H1 (cell line): ENCODE measurements around the gene SPATA19.

Experiments
- EP300 ChIP-seq, 2 experiments: IDR thresholded peaks; 1 replicate in 1 of 2; 2 replicates in 1 of 2; pipeline ENCODE4 v1.6.1; 2011 to 2012; ENCODE audit warnings: low read depth in 2 of 2, low read length in 2 of 2, mild to moderate bottlenecking in 2 of 2, borderline replicate concordance in 1 of 2, inconsistent platforms in 1 of 2, moderate library complexity in 1 of 2
- EZH2 ChIP-seq: fragments of 200-600 bp; sonication (generic); IDR thresholded peaks from 2 replicates; pipeline ENCODE4 v1.7.1; 2012; ENCODE audit warnings: low read depth, mild to moderate bottlenecking, moderate library complexity, low read length, inconsistent platforms; ENCODE audit not compliant: severe bottlenecking
- GABPA ChIP-seq: IDR thresholded peaks from 2 replicates; pipeline ENCODE4 v1.6.1; 2011; ENCODE audit warnings: mild to moderate bottlenecking, low read length, moderate library complexity, borderline replicate concordance; ENCODE audit not compliant: insufficient read depth
- JUND ChIP-seq: IDR thresholded peaks from 2 replicates; pipeline ENCODE4 v1.6.1; 2011; ENCODE audit warnings: mild to moderate bottlenecking, improper control_type of control experiment, low read length
- PHF8 ChIP-seq: fragments of 200-600 bp; sonication (generic); conservative IDR thresholded peaks from 2 replicates; pipeline ENCODE4 v1.7.1; 2012; ENCODE audit warnings: low read depth, mild to moderate bottlenecking, inconsistent platforms, low read length, moderate library complexity
- POLR2A ChIP-seq, 2 experiments: IDR thresholded peaks; 1 replicate in 1 of 2; 2 replicates in 1 of 2; pipeline ENCODE4 v1.6.1; 2011; ENCODE audit warnings: low read depth in 2 of 2, low read length in 2 of 2, mild to moderate bottlenecking in 2 of 2; ENCODE audit errors: control extremely low read depth in 1 of 2
- RAD21 ChIP-seq, 2 experiments: IDR thresholded peaks in 1 of 2; conservative IDR thresholded peaks in 1 of 2; 2 replicates each; pipeline ENCODE4 v1.6.1; 2011; ENCODE audit warnings: low read depth in 2 of 2, low read length in 2 of 2, improper control_type of control experiment in 1 of 2, inconsistent platforms in 1 of 2, mild to moderate bottlenecking in 1 of 2, moderate library complexity in 1 of 2
- TF ChIP-seq, protein P1 (sequence below): IDR thresholded peaks from 2 replicates; pipeline ENCODE4 v1.6.1; 2012; ENCODE audit warnings: inconsistent platforms
- TF ChIP-seq, protein P2 (sequence below), 3 experiments: IDR thresholded peaks; 1 replicate in 2 of 3; 2 replicates in 1 of 3; pipeline versions ENCODE4 v1.5.1 to v1.6.1; 2011; ENCODE audit warnings: low read length in 3 of 3, mild to moderate bottlenecking in 3 of 3, inconsistent platforms in 2 of 3, low read depth in 1 of 3, moderate library complexity in 1 of 3; ENCODE audit not compliant: insufficient read depth in 1 of 3; ENCODE audit errors: control extremely low read depth in 1 of 3
- TF ChIP-seq, protein P3 (sequence below): IDR thresholded peaks from 2 replicates; pipeline ENCODE4 v1.6.1; 2011; ENCODE audit warnings: low read length, improper control_type of control experiment

DNA sequence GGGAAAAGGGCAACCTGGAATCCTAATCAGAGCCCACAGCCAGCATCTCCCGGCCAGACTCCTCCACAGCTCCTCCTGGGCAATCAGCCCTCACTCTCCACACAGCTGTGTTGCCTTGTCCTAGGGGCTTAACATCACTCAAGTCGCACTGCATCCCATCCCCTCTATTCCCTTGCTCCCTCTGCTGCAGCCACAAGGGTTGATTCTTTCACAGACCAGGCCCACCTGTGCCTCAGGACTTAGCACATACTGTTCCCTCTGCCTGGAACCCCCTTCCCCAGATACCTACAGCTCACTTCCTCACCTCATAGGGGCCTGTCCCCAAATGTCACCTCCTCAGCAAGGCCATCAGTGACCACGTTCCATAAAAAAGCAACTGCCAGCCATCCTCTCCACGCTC is 18.4 kb downstream of the SPATA19 start:
- TF ChIP-seq, protein P1, sequence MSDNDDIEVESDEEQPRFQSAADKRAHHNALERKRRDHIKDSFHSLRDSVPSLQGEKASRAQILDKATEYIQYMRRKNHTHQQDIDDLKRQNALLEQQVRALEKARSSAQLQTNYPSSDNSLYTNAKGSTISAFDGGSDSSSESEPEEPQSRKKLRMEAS = no peak
- TF ChIP-seq JUND = no peak
- TF ChIP-seq POLR2A (IDR thresholded peaks at IDR 0.05; ENCODE audit: control extremely low read depth in 1 of 2, low read depth in 2 of 2, low read length in 2 of 2) = no peak
- TF ChIP-seq, protein P2, sequence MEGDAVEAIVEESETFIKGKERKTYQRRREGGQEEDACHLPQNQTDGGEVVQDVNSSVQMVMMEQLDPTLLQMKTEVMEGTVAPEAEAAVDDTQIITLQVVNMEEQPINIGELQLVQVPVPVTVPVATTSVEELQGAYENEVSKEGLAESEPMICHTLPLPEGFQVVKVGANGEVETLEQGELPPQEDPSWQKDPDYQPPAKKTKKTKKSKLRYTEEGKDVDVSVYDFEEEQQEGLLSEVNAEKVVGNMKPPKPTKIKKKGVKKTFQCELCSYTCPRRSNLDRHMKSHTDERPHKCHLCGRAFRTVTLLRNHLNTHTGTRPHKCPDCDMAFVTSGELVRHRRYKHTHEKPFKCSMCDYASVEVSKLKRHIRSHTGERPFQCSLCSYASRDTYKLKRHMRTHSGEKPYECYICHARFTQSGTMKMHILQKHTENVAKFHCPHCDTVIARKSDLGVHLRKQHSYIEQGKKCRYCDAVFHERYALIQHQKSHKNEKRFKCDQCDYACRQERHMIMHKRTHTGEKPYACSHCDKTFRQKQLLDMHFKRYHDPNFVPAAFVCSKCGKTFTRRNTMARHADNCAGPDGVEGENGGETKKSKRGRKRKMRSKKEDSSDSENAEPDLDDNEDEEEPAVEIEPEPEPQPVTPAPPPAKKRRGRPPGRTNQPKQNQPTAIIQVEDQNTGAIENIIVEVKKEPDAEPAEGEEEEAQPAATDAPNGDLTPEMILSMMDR (IDR thresholded peaks at IDR 0.05; ENCODE audit: control extremely low read depth in 1 of 3, insufficient read depth in 1 of 3, low read depth in 1 of 3, low read length in 3 of 3) = no peak
- TF ChIP-seq EZH2 = no peak
- TF ChIP-seq, protein P3, sequence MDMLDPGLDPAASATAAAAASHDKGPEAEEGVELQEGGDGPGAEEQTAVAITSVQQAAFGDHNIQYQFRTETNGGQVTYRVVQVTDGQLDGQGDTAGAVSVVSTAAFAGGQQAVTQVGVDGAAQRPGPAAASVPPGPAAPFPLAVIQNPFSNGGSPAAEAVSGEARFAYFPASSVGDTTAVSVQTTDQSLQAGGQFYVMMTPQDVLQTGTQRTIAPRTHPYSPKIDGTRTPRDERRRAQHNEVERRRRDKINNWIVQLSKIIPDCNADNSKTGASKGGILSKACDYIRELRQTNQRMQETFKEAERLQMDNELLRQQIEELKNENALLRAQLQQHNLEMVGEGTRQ = no peak
- no peak for TF ChIP-seq RAD21 (IDR thresholded peaks at IDR 0.05 in 1 of 2, conservative IDR thresholded peaks at IDR 0.05 in 1 of 2; ENCODE audit: low read depth in 2 of 2, low read length in 2 of 2)
- no peak for TF ChIP-seq PHF8
- no peak for TF ChIP-seq EP300 (IDR thresholded peaks at IDR 0.05; ENCODE audit: borderline replicate concordance in 1 of 2, low read depth in 2 of 2, low read length in 2 of 2)
- no peak for TF ChIP-seq GABPA
